C4-2B (cell line): ENCODE data around the gene RING1.

ENCODE experiments used
- CTCF ChIP-seq: fragments of 450-650 bp; conservative IDR thresholded peaks from 2 replicates; pipeline ENCODE4 v1.5.1; 2017; ENCODE audit warnings: mild to moderate bottlenecking
- ZFX ChIP-seq: fragments of 450-650 bp; IDR thresholded peaks from 2 replicates; pipeline ENCODE4 v1.6.1; 2017

DNA sequence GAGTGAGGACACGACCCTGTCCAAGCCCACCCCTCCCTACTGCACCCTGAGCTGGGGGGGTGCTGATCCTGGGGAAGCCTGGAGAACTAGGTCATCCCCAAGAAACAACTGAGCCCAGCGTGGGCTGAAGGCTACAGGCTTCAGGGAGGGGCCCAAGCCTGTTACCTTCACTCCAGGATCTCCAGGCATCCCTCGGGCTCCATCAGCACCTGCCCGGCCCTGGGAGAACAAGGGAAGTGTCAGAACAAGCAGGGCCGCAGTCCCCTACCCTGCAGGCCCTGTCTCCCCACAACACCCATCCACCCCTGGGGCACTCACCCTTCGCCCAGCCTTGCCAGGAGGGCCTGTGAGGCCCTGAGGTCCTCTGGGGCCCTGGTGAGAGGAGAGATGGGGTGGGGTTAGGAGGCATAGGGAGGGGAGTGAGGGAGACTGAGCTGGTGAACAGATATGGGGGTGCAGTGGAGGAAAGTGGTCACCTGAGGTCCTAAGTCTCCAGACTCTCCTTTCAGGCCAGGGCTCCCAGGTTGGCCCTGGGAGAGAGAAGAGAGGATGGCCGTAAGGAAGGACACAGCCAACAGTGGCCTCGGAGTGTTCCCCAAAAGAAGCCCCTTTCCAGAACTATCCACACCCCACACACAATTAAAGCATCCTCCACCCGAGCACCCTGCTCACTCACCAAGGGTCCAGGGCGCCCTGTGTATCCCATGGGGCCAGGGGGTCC lies 29.4 kb upstream of the RING1 start:
- TF ChIP-seq CTCF (no peak), ZFX (no peak)
